K562 (cell line): ENCODE measurements around the gene RAD51D.

Experiments
- CHD4 ChIP-seq: fragments of 200-600 bp; sonication (generic); IDR thresholded peaks from 3 replicates; pipeline ENCODE4 v1.6.1; 2012; ENCODE audit warnings: low read depth, mild to moderate bottlenecking, mixed read lengths, low read length, inconsistent platforms; ENCODE audit not compliant: insufficient read depth, insufficient replicate concordance, poor library complexity, severe bottlenecking
- FOXP4 ChIP-seq: sonication (generic); formaldehyde crosslinking; IDR thresholded peaks from 2 replicates; pipeline ENCODE4 v1.8.0; 2022; ENCODE audit warnings: mild to moderate bottlenecking, missing genetic modification reagents, borderline replicate concordance
- KDM5B ChIP-seq: fragments of 200-600 bp; sonication (generic); IDR thresholded peaks from 2 replicates; pipeline ENCODE4 v1.6.1; 2012; ENCODE audit warnings: low read depth, mild to moderate bottlenecking, moderate library complexity, low read length, control low read depth, inconsistent platforms; ENCODE audit not compliant: insufficient replicate concordance
- TCF7L2 ChIP-seq: fragments of 150-350 bp; IDR thresholded peaks from 2 replicates; pipeline ENCODE4 v1.6.1; 2016; ENCODE audit warnings: low read depth, mild to moderate bottlenecking, low read length, moderate library complexity

- TF ChIP-seq TCF7L2 (no peak), CHD4 (no peak), KDM5B (no peak), FOXP4 (no peak)
Observed at GRCh38 chr17:35132816-35133550, 13.3 kb upstream of the RAD51D start.
